AG10803 (cell line): ENCODE results near the gene SUSD4.

Experiments used
- DNase-seq: peaks from one replicate; pipeline ENCODE4 v3.0.0; 2010; ENCODE audit warnings: low read depth
- H3K4me3 ChIP-seq: 2 replicates; pipeline ENCODE4 v1.5.1; 2011; ENCODE audit warnings: mild to moderate bottlenecking, low read length, control low read depth
- CTCF ChIP-seq: conservative IDR thresholded peaks from 2 replicates; pipeline ENCODE4 v1.5.1; 2011; ENCODE audit warnings: mild to moderate bottlenecking, low read length, control low read depth, inconsistent platforms

Gene SUSD4

DNA sequence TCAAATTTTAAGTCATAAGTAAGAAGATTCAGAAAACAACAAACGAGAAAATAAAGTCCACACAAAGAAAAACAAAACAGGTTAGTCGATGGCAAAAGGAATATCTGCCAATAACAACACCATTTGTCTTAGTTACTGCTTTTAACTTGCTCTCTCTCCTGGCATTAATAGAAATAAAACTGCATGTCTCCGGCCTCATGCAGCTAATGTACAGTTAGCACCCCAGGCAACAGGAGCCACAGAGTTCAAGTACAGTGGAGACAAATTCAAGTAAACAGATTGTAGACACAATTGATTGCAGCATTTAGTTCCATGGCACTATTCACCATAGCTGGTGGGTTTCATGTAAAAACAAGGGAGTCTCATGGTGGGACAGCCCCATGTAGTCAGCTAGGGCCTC is 33.5 kb downstream of the SUSD4 start:
- TF ChIP-seq CTCF: no peak
- H3K4me3 ChIP-seq: no peak overlapping the region
- no peak for DNase-seq

DNA sequence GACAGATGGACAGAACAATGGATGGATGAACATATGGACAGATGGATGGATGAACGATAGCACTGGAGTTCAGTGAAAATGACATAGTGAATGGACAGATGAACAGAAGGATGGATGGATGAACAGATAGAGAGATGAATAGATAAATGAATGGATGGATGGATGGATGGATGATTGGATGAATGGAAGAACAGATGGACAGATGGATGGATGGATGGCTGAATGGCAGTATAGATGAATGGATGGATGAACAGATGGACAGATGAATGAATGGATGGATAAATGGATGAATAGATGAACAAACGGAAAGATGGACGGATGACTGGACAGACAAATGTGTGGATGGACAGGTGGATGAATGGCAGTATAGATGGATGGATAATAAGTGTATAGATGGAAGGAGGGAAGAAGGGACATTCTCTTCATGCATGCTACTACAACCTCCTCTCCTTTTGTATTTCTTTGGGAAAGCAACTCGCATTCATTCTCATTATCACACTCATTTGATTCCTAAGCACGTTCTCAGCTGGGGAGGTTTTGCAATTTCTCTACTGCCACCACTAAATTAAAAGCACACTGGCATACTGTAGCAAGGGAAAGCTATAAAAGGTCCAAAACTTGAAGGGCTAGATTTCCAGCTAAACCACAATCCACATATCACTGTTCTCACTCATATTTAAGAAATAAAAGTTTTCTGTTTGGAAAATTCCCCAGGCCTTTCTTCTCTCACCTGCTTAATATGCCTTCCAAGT is 34.1 kb downstream of the SUSD4 start:
- DNase-seq: peak; percentile 59
- TF ChIP-seq CTCF: no peak
- no peak overlapping the region for H3K4me3 ChIP-seq

DNA sequence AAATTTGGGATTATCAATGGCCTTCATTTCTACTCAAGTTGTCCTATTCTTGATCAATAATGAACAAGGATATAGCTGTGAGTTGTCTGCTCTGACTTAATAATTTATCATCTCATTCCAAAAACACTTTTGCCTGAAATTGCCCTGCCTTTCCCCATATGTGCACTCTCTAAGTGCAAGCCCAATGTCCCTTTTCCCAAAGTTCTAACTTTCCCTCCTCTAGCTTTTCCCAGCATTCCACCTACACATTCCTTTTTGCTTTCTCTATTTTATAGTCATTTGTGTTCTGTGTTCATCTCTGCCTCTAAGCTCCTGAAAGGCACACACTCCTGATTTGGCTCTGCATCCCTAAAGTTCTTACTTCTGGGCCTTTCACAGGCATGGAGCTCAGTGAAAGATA is 34.7 kb downstream of the SUSD4 start:
- no peak for DNase-seq
- H3K4me3 ChIP-seq: no peak overlapping the region
- TF ChIP-seq CTCF: no peak

DNA sequence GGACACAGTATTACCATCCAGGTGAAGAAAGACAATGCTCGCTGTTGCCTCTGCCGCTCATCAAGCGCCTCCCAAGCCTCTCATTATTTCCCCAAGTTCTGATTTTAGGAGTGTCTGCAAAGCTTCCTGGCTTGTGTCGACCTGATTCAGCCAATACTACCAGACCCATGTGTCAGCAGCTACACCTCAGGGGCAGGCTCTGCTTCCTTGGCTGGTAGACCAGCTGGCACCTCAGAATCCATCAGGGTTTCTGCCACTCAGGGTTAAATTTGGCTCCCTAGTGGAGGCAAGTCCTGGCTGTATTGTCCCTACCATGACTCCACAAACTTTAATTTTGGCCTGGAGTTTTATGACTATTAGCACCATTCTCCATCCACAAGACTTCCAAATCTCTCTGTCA is 35.4 kb downstream of the SUSD4 start:
- TF ChIP-seq CTCF: no peak
- H3K4me3 ChIP-seq: no peak overlapping the region
- no peak for DNase-seq

GRCh38 chr1:223326776-223327175 is 37.2 kb downstream of the SUSD4 start:
- DNase-seq: no peak
- TF ChIP-seq CTCF: no peak
- H3K4me3 ChIP-seq: no peak overlapping the region

- no peak overlapping the region for H3K4me3 ChIP-seq
- no peak for TF ChIP-seq CTCF
Measured at GRCh38 chr1:223323491-223324484, 40.2 kb downstream of the SUSD4 start.

More at GRCh38 chr1:223323491-223324484, 40.2 kb downstream of the SUSD4 start:
- DNase-seq: no peak
